ENCODE data around the gene GGA3.
"Not testable (repeated sequence)": the region's sequence is repeated elsewhere in the genome, so short reads cannot be mapped to it uniquely, and the experiment has no call there.

GGA3 gene

GRCh38 chr17:75225016-75225415 lies 36.4 kb downstream of the GGA3 start:
- H3K4me3 ChIP-seq (ENCODE audit: low read depth, low read length): no peak overlapping the region
- no peak for TF ChIP-seq CTCF (IDR thresholded peaks at IDR 0.05; ENCODE audit: low read depth, low read length, missing control alignments)
- in situ Hi-C loops (cut with HindIII; ENCODE audit: low sequenced_read_pairs): no loop called here
- DNase-seq (ENCODE audit: low read depth): no peak

- no peak overlapping the region for H3K4me3 ChIP-seq (ENCODE audit: low read depth, low read length)
- DNase-seq (ENCODE audit: low read depth): no peak
- in situ Hi-C loops (cut with HindIII; ENCODE audit: low sequenced_read_pairs): no loop called here
Observed at GRCh38 chr17:75219815-75220214, 41.6 kb downstream of the GGA3 start.

GRCh38 chr17:75218131-75218530 lies 43.3 kb downstream of the GGA3 start:
- H3K4me3 ChIP-seq (ENCODE audit: low read depth, low read length): no peak overlapping the region
- in situ Hi-C loops (cut with HindIII; ENCODE audit: low sequenced_read_pairs): no loop called here
- no peak for DNase-seq (ENCODE audit: low read depth)
- TF ChIP-seq CTCF (IDR thresholded peaks at IDR 0.05; ENCODE audit: low read depth, low read length, missing control alignments): no peak

More at GRCh38 chr17:75219815-75220214, 41.6 kb downstream of the GGA3 start:
- TF ChIP-seq CTCF (IDR thresholded peaks at IDR 0.05; ENCODE audit: low read depth, low read length, missing control alignments): no peak

- no peak for TF ChIP-seq CTCF (IDR thresholded peaks at IDR 0.05; ENCODE audit: low read depth, low read length, missing control alignments)
- DNase-seq (ENCODE audit: low read depth): no peak
- in situ Hi-C loops (cut with HindIII; ENCODE audit: low sequenced_read_pairs): no loop called here
- H3K4me3 ChIP-seq (ENCODE audit: low read depth, low read length): no peak overlapping the region
Observed at GRCh38 chr17:75209061-75209460, 52.3 kb downstream of the GGA3 start.

- DNase-seq (ENCODE audit: low read depth): no peak
Observed at GRCh38 chr17:75208161-75208560, 53.2 kb downstream of the GGA3 start.

GRCh38 chr17:75207760-75208159 lies 53.6 kb downstream of the GGA3 start:
- no peak overlapping the region for H3K4me3 ChIP-seq (ENCODE audit: low read depth, low read length)
- in situ Hi-C loops (cut with HindIII; ENCODE audit: low sequenced_read_pairs): no loop called here
- no peak for TF ChIP-seq CTCF (IDR thresholded peaks at IDR 0.05; ENCODE audit: low read depth, low read length, missing control alignments)
- no peak for DNase-seq (ENCODE audit: low read depth)

More at GRCh38 chr17:75208161-75208560, 53.2 kb downstream of the GGA3 start:
- no peak for TF ChIP-seq CTCF (IDR thresholded peaks at IDR 0.05; ENCODE audit: low read depth, low read length, missing control alignments)
- in situ Hi-C loops (cut with HindIII; ENCODE audit: low sequenced_read_pairs): no loop called here
- H3K4me3 ChIP-seq (ENCODE audit: low read depth, low read length): no peak overlapping the region

- DNase-seq (ENCODE audit: low read depth); in situ Hi-C loops (cut with HindIII; ENCODE audit: low sequenced_read_pairs): not testable (repeated sequence)
Observed at GRCh38 chr17:75207050-75207407, 54.4 kb downstream of the GGA3 start.

More at GRCh38 chr17:75207050-75207407, 54.4 kb downstream of the GGA3 start:
- H3K4me3 ChIP-seq (ENCODE audit: low read depth, low read length): not testable (repeated sequence)

Data from astrocyte of the cerebellum (primary cell).